Nephron (organoid): Measurements from ENCODE around the gene ZNF691.
"Not testable (repeated sequence)": the region's sequence is repeated elsewhere in the genome, so short reads cannot be mapped to it uniquely, and the experiment has no call there.

Experiments
- H3K27ac Mint-ChIP-seq, 3 experiments: 2 replicates each; pipeline ENCODE4 v1.8.0; 2020; ENCODE audit warnings: mixed read lengths in 3 of 3, mild to moderate bottlenecking in 2 of 3, moderate library complexity in 1 of 3
- H3K27me3 Mint-ChIP-seq: 2 replicates; pipeline ENCODE4 v1.8.0; 2021; ENCODE audit warnings: low read depth, mild to moderate bottlenecking, moderate library complexity, mixed read lengths
- H3K36me3 Mint-ChIP-seq: 2 replicates; pipeline ENCODE4 v1.8.0; 2020; ENCODE audit warnings: low read depth, mixed read lengths
- H3K4me1 Mint-ChIP-seq: 2 replicates; pipeline ENCODE4 v1.8.0; 2020; ENCODE audit warnings: mixed read lengths
- H3K4me3 Mint-ChIP-seq, 3 experiments: 2 replicates each; pipeline ENCODE4 v1.8.0; 2020; ENCODE audit warnings: mild to moderate bottlenecking in 3 of 3, mixed read lengths in 3 of 3, moderate library complexity in 2 of 3
- H3K9me3 Mint-ChIP-seq: 2 replicates; pipeline ENCODE4 v1.8.0; 2020; ENCODE audit warnings: mixed read lengths
- TF ChIP-seq, protein P1 (sequence below), 3 experiments: fragments of 200-600 bp; sonication (generic); IDR thresholded peaks; one replicate each; pipeline ENCODE4 v1.5.0; 2021; ENCODE audit warnings: antibody characterized with exemption in 3 of 3; ENCODE audit not compliant: unreplicated experiment in 3 of 3

Gene ZNF691

DNA sequence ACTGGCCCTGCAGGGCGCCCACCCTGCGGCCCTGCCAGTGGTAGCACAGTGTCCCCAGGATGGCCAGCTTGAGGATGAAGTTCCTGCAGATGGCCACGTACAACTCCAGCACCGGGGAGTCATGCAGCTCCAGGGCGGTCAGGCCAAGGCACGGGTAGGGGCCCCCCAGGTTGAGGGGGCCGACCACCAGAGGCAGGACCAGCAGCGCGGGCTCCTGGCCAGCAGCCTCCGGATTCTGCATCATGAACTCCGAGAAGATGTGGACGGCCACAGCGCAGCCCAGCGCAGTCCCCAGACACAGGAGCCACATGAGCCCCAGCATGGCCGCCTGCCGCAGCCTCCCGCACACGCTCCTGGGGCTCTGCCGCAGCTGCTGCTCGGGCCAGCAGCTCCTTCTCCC is 41.0 kb downstream of the ZNF691 start:
- peaks cover 3% of the 10 kb centered on the region for H3K27me3 Mint-ChIP-seq
- H3K9me3 Mint-ChIP-seq, result no peaks in the 10 kb centered on the region
- TF ChIP-seq, protein P1, sequence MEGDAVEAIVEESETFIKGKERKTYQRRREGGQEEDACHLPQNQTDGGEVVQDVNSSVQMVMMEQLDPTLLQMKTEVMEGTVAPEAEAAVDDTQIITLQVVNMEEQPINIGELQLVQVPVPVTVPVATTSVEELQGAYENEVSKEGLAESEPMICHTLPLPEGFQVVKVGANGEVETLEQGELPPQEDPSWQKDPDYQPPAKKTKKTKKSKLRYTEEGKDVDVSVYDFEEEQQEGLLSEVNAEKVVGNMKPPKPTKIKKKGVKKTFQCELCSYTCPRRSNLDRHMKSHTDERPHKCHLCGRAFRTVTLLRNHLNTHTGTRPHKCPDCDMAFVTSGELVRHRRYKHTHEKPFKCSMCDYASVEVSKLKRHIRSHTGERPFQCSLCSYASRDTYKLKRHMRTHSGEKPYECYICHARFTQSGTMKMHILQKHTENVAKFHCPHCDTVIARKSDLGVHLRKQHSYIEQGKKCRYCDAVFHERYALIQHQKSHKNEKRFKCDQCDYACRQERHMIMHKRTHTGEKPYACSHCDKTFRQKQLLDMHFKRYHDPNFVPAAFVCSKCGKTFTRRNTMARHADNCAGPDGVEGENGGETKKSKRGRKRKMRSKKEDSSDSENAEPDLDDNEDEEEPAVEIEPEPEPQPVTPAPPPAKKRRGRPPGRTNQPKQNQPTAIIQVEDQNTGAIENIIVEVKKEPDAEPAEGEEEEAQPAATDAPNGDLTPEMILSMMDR (IDR thresholded peaks at IDR 0.05; ENCODE audit: unreplicated experiment in 3 of 3), result no peak
- no peak overlapping the region for H3K4me3 Mint-ChIP-seq
- H3K27ac Mint-ChIP-seq, result no peak overlapping the region
- no peaks in the 10 kb centered on the region for H3K4me1 Mint-ChIP-seq
- H3K36me3 Mint-ChIP-seq, result no peaks in the 10 kb centered on the region

DNA sequence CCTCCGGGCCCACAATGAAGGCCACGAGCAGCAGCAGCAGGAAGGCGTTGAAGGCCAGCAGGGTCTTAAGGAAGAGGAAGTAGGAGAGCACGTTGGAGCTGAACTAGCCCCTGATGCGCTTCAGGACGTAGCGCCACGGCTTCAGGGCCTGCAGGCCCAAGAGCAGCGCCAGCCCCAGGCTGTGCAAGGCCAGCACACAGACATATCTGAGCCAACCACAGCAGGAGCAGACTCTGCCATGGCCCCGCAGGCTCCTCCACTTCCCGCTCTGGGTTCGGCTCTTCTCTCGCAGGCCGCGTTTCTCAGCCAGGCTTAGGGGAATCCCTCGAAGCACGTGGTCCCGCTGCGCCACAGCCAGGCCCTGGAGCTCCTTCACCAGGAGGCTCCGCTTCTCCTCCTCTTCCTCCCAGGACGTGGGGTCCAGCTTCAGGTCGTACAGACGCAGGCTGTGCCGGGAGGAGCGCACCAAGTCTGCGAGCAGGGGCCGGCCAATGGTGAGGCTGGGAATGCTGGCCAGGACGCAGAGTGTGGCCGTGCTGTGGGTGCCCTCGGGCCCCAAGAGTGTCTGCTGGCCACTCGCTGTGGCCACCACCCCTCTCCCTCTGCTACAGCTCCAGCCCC is 41.7 kb downstream of the ZNF691 start:
- TF ChIP-seq, protein P1 (IDR thresholded peaks at IDR 0.05; ENCODE audit: unreplicated experiment in 3 of 3), result no peak
- H3K4me3 Mint-ChIP-seq, result no peak overlapping the region
- no peaks in the 10 kb centered on the region for H3K36me3 Mint-ChIP-seq
- H3K27ac Mint-ChIP-seq, result no peak overlapping the region
- no peaks in the 10 kb centered on the region for H3K9me3 Mint-ChIP-seq
- H3K4me1 Mint-ChIP-seq, result no peaks in the 10 kb centered on the region
- peaks cover 3% of the 10 kb centered on the region for H3K27me3 Mint-ChIP-seq

DNA sequence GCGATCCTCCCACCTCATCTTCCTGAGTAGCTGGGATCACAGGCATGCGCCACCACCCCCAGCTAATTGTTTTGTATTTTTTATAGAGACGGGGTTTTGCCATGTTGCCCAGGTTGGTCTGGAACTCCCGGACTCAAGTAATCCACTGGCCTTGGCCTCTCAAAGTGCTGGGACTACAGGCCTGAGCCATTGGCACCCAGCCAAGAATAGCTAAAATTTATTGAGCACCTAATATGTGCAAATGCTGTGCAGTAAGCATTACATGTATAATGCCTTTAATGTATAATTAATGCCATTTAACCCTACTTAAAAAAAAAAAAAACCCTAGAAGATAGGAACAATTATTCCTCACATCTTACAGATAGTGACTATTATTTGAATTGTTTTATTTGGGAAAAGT is 42.9 kb downstream of the ZNF691 start:
- Mint-ChIP-seq H3K4me1 (no peaks in the 10 kb centered on the region), H3K36me3 (no peaks in the 10 kb centered on the region), H3K9me3 (no peaks in the 10 kb centered on the region), H3K27ac (no peak overlapping the region), H3K27me3 (peaks cover 3% of the 10 kb centered on the region), H3K4me3 (no peak overlapping the region)
- TF ChIP-seq, protein P1 (IDR thresholded peaks at IDR 0.05; ENCODE audit: unreplicated experiment in 3 of 3), result no peak

DNA sequence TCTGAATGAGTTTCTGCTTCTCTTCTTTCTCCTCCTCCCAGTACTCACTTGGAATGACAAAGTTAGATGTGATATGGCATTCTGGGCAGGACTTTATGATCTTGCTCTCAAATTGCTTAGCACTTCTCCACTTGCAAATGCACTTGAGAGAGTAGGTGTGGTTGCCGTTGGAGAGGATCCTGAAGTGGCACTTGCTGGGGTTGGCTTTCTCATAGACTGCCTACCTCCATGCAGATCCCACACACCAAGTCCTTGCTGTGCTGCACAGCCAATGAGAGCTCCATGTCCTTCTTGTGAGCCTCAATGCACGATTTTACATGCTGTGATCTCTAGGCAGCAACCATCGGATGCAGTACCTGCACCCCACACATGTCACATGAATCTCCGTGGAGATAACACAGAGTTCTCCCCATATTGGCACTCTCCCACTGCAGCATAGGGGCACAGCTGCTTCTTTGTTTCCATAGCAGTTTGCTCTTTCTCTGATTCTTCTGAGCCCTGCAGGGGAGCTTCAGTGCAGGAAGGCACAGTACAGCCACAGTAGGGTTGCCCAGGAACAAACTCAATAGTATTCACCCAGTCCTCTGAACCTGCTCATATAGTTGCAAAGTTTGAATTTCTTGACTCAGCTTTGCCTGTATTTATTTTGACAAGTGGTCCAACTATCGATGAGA is 45.2 kb downstream of the ZNF691 start:
- no peaks in the 10 kb centered on the region for H3K27me3 Mint-ChIP-seq
- no peaks in the 10 kb centered on the region for H3K4me1 Mint-ChIP-seq
- H3K36me3 Mint-ChIP-seq, result no peaks in the 10 kb centered on the region
- TF ChIP-seq, protein P1 (IDR thresholded peaks at IDR 0.05; ENCODE audit: unreplicated experiment in 3 of 3), result no peak
- H3K4me3 Mint-ChIP-seq, result no peak overlapping the region
- H3K9me3 Mint-ChIP-seq, result peaks cover 13% of the 10 kb centered on the region
- no peak overlapping the region for H3K27ac Mint-ChIP-seq

DNA sequence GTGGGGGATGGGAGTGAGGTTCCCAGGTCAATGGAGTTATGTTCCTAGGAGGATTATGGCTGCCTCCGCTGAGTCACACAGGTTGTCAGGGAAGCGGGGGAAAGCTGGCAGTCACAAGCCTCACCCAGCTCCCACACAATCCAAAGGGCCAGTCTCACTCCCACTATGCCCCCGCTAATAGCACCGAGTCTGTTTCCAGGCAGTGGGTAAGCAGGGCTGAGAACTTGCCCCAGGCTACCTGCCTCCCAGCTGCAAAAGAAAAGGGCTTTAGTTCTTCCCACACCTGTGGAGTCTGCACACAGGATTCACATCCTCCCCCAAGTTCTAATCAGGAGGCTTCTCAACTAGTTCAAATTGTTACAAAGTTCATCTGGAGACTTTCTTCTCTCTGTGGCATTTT is 53.5 kb downstream of the ZNF691 start:
- not testable (repeated sequence) for H3K27me3 Mint-ChIP-seq, H3K27ac Mint-ChIP-seq, H3K4me3 Mint-ChIP-seq, H3K36me3 Mint-ChIP-seq, H3K4me1 Mint-ChIP-seq
- H3K9me3 Mint-ChIP-seq, result peaks cover 37% of the 10 kb centered on the region
